ENCODE measurements around the gene SLF2.

The SLF2 gene

GRCh38 chr10:100969187-100970075 is 56.7 kb downstream of the SLF2 start, which contains the start of gene SEMA4G:
SEMA4G (plus strand) TSS chr10:100969504; CDS start chr10:100972913, 3,409 bp downstream.
- Histone ChIP-seq H3K27ac (ENCODE audit: low read depth, low read length, poor library complexity, severe bottlenecking) (no peak within 1 kb of the TSS), H2AFZ (ENCODE audit: low read length) (no peak within 1 kb of the TSS), H3K36me3 (ENCODE audit: insufficient read depth, low read length) (no peaks in the 10 kb centered on the region), H4K20me1 (ENCODE audit: insufficient read depth, low read length) (no peaks in the 10 kb centered on the region), H3K4me2 (ENCODE audit: low read length) (peak within 1 kb of the TSS; percentile 85), H3K4me1 (ENCODE audit: insufficient read depth, low read length, severe bottlenecking) (peaks cover 7% of the 10 kb centered on the region), H3K79me2 (ENCODE audit: insufficient read depth, low read length) (no peaks in the 10 kb centered on the region), H3K9me2 (ENCODE audit: low read depth, low read length) (no peaks in the 10 kb centered on the region), H3F3A (ENCODE audit: insufficient read depth, low read length) (no peaks in the 10 kb centered on the region), H3K9me3 (ENCODE audit: low read length) (no peaks in the 10 kb centered on the region), H3K9ac (ENCODE audit: low read length) (peak within 1 kb of the TSS; percentile 51; the same call in 1 of the 2 replicates), H3K27me3 (ENCODE audit: insufficient read depth, low read length) (no peaks in the 10 kb centered on the region), H3K4me3 (ENCODE audit: low read depth, low read length, poor library complexity, severe bottlenecking) (peak within 1 kb of the TSS; percentile 61)
- TF ChIP-seq, protein P1, sequence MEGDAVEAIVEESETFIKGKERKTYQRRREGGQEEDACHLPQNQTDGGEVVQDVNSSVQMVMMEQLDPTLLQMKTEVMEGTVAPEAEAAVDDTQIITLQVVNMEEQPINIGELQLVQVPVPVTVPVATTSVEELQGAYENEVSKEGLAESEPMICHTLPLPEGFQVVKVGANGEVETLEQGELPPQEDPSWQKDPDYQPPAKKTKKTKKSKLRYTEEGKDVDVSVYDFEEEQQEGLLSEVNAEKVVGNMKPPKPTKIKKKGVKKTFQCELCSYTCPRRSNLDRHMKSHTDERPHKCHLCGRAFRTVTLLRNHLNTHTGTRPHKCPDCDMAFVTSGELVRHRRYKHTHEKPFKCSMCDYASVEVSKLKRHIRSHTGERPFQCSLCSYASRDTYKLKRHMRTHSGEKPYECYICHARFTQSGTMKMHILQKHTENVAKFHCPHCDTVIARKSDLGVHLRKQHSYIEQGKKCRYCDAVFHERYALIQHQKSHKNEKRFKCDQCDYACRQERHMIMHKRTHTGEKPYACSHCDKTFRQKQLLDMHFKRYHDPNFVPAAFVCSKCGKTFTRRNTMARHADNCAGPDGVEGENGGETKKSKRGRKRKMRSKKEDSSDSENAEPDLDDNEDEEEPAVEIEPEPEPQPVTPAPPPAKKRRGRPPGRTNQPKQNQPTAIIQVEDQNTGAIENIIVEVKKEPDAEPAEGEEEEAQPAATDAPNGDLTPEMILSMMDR (IDR thresholded peaks at IDR 0.05; ENCODE audit: low read length): peak; percentile 51; the same call in 1 of the 2 replicates
- TF ChIP-seq EZH2 (IDR thresholded peaks at IDR 0.05; ENCODE audit: borderline replicate concordance, low read length): no peak

- Histone ChIP-seq H3K4me3 (ENCODE audit: low read depth, low read length, poor library complexity, severe bottlenecking) (peak overlapping the region; percentile 61), H3K27ac (ENCODE audit: low read depth, low read length, poor library complexity, severe bottlenecking) (no peak overlapping the region), H3K4me2 (ENCODE audit: low read length) (peak overlapping the region; percentile 85), H3K36me3 (ENCODE audit: insufficient read depth, low read length) (no peaks in the 10 kb centered on the region), H4K20me1 (ENCODE audit: insufficient read depth, low read length) (no peaks in the 10 kb centered on the region), H3K9ac (ENCODE audit: low read length) (no peak overlapping the region; the same call in 1 of the 2 replicates), H3K9me2 (ENCODE audit: low read depth, low read length) (no peaks in the 10 kb centered on the region), H3K9me3 (ENCODE audit: low read length) (no peaks in the 10 kb centered on the region), H2AFZ (ENCODE audit: low read length) (no peak overlapping the region), H3K4me1 (ENCODE audit: insufficient read depth, low read length, severe bottlenecking) (peaks cover 7% of the 10 kb centered on the region), H3K79me2 (ENCODE audit: insufficient read depth, low read length) (no peaks in the 10 kb centered on the region), H3F3A (ENCODE audit: insufficient read depth, low read length) (no peaks in the 10 kb centered on the region), H3K27me3 (ENCODE audit: insufficient read depth, low read length) (no peaks in the 10 kb centered on the region)
- TF ChIP-seq, protein P1 (IDR thresholded peaks at IDR 0.05; ENCODE audit: low read length): no peak
- no peak for TF ChIP-seq EZH2 (IDR thresholded peaks at IDR 0.05; ENCODE audit: borderline replicate concordance, low read length)
These were observed 57.5 kb downstream of the SLF2 start for GRCh38 chr10:100970076-100970913.

DNA sequence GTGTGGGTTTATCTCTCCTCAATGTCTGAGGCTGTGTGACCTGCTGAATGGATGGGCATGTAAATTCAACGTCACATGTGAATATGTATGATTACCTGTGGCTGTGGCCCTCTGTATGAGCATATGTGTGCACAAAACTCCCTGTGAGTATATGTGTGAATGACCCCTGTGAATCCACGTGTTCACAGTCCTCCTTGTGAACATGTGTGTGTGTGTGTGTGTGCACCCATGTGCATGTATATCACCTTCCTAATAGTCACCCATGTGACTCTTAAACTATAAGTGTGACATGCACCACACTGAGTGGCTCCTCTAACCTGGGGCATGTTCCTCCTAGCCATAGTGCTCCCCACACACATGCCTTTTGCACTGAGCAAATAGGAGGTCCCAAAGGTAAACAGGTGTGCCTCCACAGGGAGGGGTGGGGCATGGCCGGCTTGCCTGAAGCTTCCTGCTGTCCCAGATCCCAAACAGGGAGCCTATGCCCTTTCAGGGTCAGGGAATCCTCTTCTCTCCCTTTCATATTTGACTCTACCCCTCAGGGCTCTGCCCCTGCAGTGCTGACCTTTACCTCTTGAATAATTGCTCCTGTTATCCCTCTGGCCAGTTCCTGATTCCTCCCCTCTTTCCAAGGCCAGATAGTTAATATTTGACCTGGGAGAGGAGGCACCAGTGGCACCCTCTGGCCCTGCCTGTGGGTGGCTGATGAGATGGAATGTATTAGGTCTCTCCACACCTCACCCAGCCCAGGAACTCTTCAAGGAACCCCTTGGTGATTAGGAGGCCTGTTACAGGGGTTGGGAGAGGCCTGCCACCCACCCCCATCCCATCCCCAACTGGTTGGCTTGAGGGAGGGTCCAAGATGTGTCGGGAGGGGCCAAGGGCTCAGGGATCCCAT is 58.4 kb downstream of the SLF2 start:
- no peak overlapping the region for H3K27ac ChIP-seq (ENCODE audit: low read depth, low read length, poor library complexity, severe bottlenecking)
- H3F3A ChIP-seq (ENCODE audit: insufficient read depth, low read length): no peaks in the 10 kb centered on the region
- no peaks in the 10 kb centered on the region for H3K36me3 ChIP-seq (ENCODE audit: insufficient read depth, low read length)
- peaks cover 7% of the 10 kb centered on the region for H3K4me1 ChIP-seq (ENCODE audit: insufficient read depth, low read length, severe bottlenecking)
- no peaks in the 10 kb centered on the region for H3K9me2 ChIP-seq (ENCODE audit: low read depth, low read length)
- H3K27me3 ChIP-seq (ENCODE audit: insufficient read depth, low read length): no peaks in the 10 kb centered on the region
- no peak overlapping the region for H2AFZ ChIP-seq (ENCODE audit: low read length)
- no peaks in the 10 kb centered on the region for H3K9me3 ChIP-seq (ENCODE audit: low read length)
- H3K79me2 ChIP-seq (ENCODE audit: insufficient read depth, low read length): no peaks in the 10 kb centered on the region
- H4K20me1 ChIP-seq (ENCODE audit: insufficient read depth, low read length): no peaks in the 10 kb centered on the region
- H3K4me3 ChIP-seq (ENCODE audit: low read depth, low read length, poor library complexity, severe bottlenecking): no peak overlapping the region
- no peak overlapping the region for H3K4me2 ChIP-seq (ENCODE audit: low read length)
- no peak overlapping the region for H3K9ac ChIP-seq (ENCODE audit: low read length)
- TF ChIP-seq, protein P1 (IDR thresholded peaks at IDR 0.05; ENCODE audit: low read length): no peak
- no peak for TF ChIP-seq EZH2 (IDR thresholded peaks at IDR 0.05; ENCODE audit: borderline replicate concordance, low read length)
